Loucy (cell line): ENCODE measurements around the gene HYLS1.

Source experiments
- H2AFZ ChIP-seq: fragments of 200-600 bp; sonication (generic); 2 replicates; pipeline ENCODE4 v1.6.0; 2016; ENCODE audit warnings: antibody characterized with exemption, mild to moderate bottlenecking, low read length, moderate library complexity
- H3F3A ChIP-seq: fragments of 200-600 bp; 2 replicates; pipeline ENCODE4 v1.6.0; 2016; ENCODE audit warnings: antibody characterized with exemption, low read depth, mild to moderate bottlenecking
- H3K27me3 ChIP-seq: fragments of 200-600 bp; sonication (generic); 2 replicates; pipeline ENCODE4 v1.6.1; 2014; ENCODE audit warnings: low read length, mild to moderate bottlenecking; ENCODE audit not compliant: insufficient read depth, poor library complexity, severe bottlenecking
- H3K36me3 ChIP-seq: fragments of 200-600 bp; sonication (generic); 2 replicates; pipeline ENCODE4 v1.6.1; 2016; ENCODE audit warnings: low read length; ENCODE audit not compliant: insufficient read depth
- H3K4me1 ChIP-seq: fragments of 200-600 bp; sonication (generic); 2 replicates; pipeline ENCODE4 v1.5.1; 2014; ENCODE audit warnings: low read length, mild to moderate bottlenecking; ENCODE audit not compliant: insufficient read depth, poor library complexity, severe bottlenecking
- H3K4me2 ChIP-seq: fragments of 200-600 bp; sonication (generic); 2 replicates; pipeline ENCODE4 v1.6.0; 2014; ENCODE audit warnings: antibody characterized with exemption, low read length, low read depth, mild to moderate bottlenecking; ENCODE audit not compliant: poor library complexity, severe bottlenecking
- H3K4me3 ChIP-seq: fragments of 200-600 bp; sonication (generic); 2 replicates; pipeline ENCODE4 v1.5.1; 2014; ENCODE audit warnings: low read length, mild to moderate bottlenecking, mixed read lengths; ENCODE audit not compliant: poor library complexity, severe bottlenecking
- H3K79me2 ChIP-seq: fragments of 200-600 bp; sonication (generic); 2 replicates; pipeline ENCODE4 v1.6.1; 2014; ENCODE audit warnings: low read length; ENCODE audit not compliant: insufficient read depth
- H3K9ac ChIP-seq: fragments of 200-600 bp; sonication (generic); 2 replicates; pipeline ENCODE4 v1.6.0; 2014; ENCODE audit warnings: mild to moderate bottlenecking, low read depth, low read length, moderate library complexity; ENCODE audit not compliant: poor library complexity, severe bottlenecking
- H3K9me2 ChIP-seq: fragments of 200-600 bp; sonication (generic); replicated peaks from 2 replicates; pipeline ENCODE4 v1.6.1; 2016; ENCODE audit warnings: low read depth, low read length, mixed read lengths
- H3K9me3 ChIP-seq: fragments of 200-600 bp; sonication (generic); 2 replicates; pipeline ENCODE4 v1.6.1; 2014; ENCODE audit warnings: mild to moderate bottlenecking, antibody characterized with exemption, low read length, low read depth; ENCODE audit not compliant: insufficient read depth
- H4K20me1 ChIP-seq: fragments of 200-600 bp; sonication (generic); 2 replicates; pipeline ENCODE4 v1.6.0; 2014; ENCODE audit warnings: antibody characterized with exemption, low read length, mild to moderate bottlenecking; ENCODE audit not compliant: insufficient read depth, poor library complexity, severe bottlenecking
- EZH2phosphoT487 ChIP-seq: fragments of 200-600 bp; IDR thresholded peaks from 2 replicates; pipeline ENCODE4 v1.6.1; 2018; ENCODE audit warnings: antibody characterized with exemption, mild to moderate bottlenecking, moderate library complexity, borderline replicate concordance
- TF ChIP-seq, protein P1 (sequence below): fragments of 200-600 bp; sonication (generic); conservative IDR thresholded peaks from 2 replicates; pipeline ENCODE4 v1.5.1; 2014; ENCODE audit warnings: mild to moderate bottlenecking, antibody characterized with exemption, low read length

Gene HYLS1

DNA sequence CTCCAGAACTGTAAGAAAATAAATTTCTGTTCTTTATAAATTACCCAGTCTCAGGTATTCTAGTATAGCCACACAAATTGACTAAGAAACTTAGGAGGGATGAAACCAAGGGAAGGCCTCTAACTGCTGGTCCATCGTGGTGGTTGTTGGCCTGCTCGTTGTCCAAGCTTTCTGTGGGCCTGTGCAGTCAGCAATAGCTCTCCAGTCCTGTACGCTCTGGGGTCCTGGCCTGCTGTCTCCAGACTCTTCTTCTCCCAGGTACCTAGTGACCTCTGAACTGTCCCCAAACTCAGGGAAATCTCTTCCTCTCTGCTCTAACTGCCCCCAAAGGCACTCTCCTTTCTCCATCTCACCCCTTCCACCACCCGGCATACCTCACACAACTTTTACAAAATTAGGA, 52.7 kb downstream of the HYLS1 start:
- no peak for TF ChIP-seq EZH2phosphoT487
- TF ChIP-seq, protein P1, sequence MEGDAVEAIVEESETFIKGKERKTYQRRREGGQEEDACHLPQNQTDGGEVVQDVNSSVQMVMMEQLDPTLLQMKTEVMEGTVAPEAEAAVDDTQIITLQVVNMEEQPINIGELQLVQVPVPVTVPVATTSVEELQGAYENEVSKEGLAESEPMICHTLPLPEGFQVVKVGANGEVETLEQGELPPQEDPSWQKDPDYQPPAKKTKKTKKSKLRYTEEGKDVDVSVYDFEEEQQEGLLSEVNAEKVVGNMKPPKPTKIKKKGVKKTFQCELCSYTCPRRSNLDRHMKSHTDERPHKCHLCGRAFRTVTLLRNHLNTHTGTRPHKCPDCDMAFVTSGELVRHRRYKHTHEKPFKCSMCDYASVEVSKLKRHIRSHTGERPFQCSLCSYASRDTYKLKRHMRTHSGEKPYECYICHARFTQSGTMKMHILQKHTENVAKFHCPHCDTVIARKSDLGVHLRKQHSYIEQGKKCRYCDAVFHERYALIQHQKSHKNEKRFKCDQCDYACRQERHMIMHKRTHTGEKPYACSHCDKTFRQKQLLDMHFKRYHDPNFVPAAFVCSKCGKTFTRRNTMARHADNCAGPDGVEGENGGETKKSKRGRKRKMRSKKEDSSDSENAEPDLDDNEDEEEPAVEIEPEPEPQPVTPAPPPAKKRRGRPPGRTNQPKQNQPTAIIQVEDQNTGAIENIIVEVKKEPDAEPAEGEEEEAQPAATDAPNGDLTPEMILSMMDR: no peak
- Histone ChIP-seq H3K4me2 (no peak overlapping the region), H3K9me2 (no peaks in the 10 kb centered on the region), H4K20me1 (no peaks in the 10 kb centered on the region), H3K9me3 (no peaks in the 10 kb centered on the region), H3F3A (no peaks in the 10 kb centered on the region), H3K27me3 (peaks cover 13% of the 10 kb centered on the region), H3K9ac (no peak overlapping the region), H3K36me3 (no peaks in the 10 kb centered on the region), H3K4me1 (no peaks in the 10 kb centered on the region), H2AFZ (no peak overlapping the region), H3K79me2 (no peaks in the 10 kb centered on the region), H3K4me3 (no peak overlapping the region)

DNA sequence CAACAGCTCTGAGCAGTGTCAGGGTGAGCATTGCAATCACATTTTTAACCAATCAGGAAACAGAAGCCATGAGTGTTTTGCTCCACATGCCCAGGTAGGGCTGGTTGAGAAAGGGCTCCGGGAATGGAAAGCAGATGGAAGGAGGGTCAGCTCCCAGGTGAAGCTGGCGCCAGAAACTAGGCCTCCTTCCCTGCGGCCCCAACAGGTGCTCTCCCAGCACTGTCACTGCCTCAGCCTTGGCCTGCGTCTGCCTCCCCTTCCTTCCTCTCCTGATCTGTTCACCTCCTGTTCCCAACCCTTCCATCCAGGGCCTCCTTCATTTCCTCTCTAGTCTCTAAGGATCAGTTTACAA, 53.8 kb downstream of the HYLS1 start:
- no peaks in the 10 kb centered on the region for H3K9me3 ChIP-seq
- no peaks in the 10 kb centered on the region for H3K4me1 ChIP-seq
- no peaks in the 10 kb centered on the region for H3K79me2 ChIP-seq
- no peaks in the 10 kb centered on the region for H3K36me3 ChIP-seq
- TF ChIP-seq, protein P1: no peak
- TF ChIP-seq EZH2phosphoT487: no peak
- H2AFZ ChIP-seq: no peak overlapping the region
- H3K9me2 ChIP-seq: no peaks in the 10 kb centered on the region
- H3F3A ChIP-seq: no peaks in the 10 kb centered on the region
- no peak overlapping the region for H3K4me2 ChIP-seq
- no peak overlapping the region for H3K4me3 ChIP-seq
- H4K20me1 ChIP-seq: no peaks in the 10 kb centered on the region
- H3K27me3 ChIP-seq: peaks cover 8% of the 10 kb centered on the region
- no peak overlapping the region for H3K9ac ChIP-seq

GRCh38 chr11:125941619-125942611, 54.4 kb downstream of the HYLS1 start:
- Histone ChIP-seq H3K4me3 (no peak overlapping the region), H2AFZ (peak overlapping the region; percentile 67), H3K4me1 (no peaks in the 10 kb centered on the region), H3K36me3 (no peaks in the 10 kb centered on the region), H3K9ac (no peak overlapping the region), H3K9me3 (no peaks in the 10 kb centered on the region), H3K27me3 (peaks cover 2% of the 10 kb centered on the region), H3K4me2 (no peak overlapping the region), H3K79me2 (no peaks in the 10 kb centered on the region), H3F3A (no peaks in the 10 kb centered on the region), H4K20me1 (no peaks in the 10 kb centered on the region), H3K9me2 (no peaks in the 10 kb centered on the region)
- TF ChIP-seq, protein P1: peak; percentile 83
- TF ChIP-seq EZH2phosphoT487: no peak
